Measurements from ENCODE around the gene GABRG3. TPM values are rescaled to one million over a fixed set of nuclear protein-coding genes. Genes with fewer than 3 reads are reported as not detected.
"Not testable (repeated sequence)": the region's sequence is repeated elsewhere in the genome, so short reads cannot be mapped to it uniquely, and the experiment has no call there.

Gene GABRG3
- total and polyA plus RNA-seq, 2 donors (not counting 3 experiments of a cell fraction or from before 2014, with no cell fraction given), result not detected

GRCh38 chr15:27365456-27365855 lies 394.5 kb downstream of the GABRG3 start:
- POLR2A ChIA-PET, result no interaction called here
- FAIRE-seq, result no peak

GRCh38 chr15:27377391-27377790 lies 406.4 kb downstream of the GABRG3 start:
- H3K27ac ChIP-seq (ENCODE audit: insufficient read depth, low read depth, low read length); H3K36me3 ChIP-seq (ENCODE audit: control insufficient read depth in 2 of 2, extremely low read depth in 1 of 2, insufficient read depth in 2 of 2, low read length in 2 of 2); H3K9ac ChIP-seq (replicated peaks; ENCODE audit: extremely low read depth, insufficient read depth, low read length); H4K20me1 ChIP-seq (replicated peaks; ENCODE audit: control insufficient read depth, extremely low read depth, insufficient read depth, low read length); H3K4me1 ChIP-seq (ENCODE audit: control insufficient read depth, extremely low read depth, insufficient read depth, low read length); H3K79me2 ChIP-seq (ENCODE audit: control insufficient read depth, insufficient read depth, low read length); H3K9me1 ChIP-seq (replicated peaks; ENCODE audit: control insufficient read depth, extremely low read depth, insufficient read depth, low read length); H3K27me3 ChIP-seq (ENCODE audit: control insufficient read depth in 2 of 2, insufficient read depth in 2 of 2, low read length in 2 of 2); DNase-seq (ENCODE audit: low read depth, low spot score); CTCF ChIA-PET; H3K4me3 ChIP-seq (replicated peaks in 1 of 3; ENCODE audit: insufficient read depth in 1 of 3, low read depth in 1 of 3, low read length in 3 of 3); dilution Hi-C loops (cut with MboI; ENCODE audit: extremely low pct_ligation_motif_present, low sequenced_read_pairs); H3K9me3 ChIP-seq (replicated peaks; ENCODE audit: control insufficient read depth, insufficient read depth, low read length); H3K4me2 ChIP-seq (ENCODE audit: insufficient read depth, low read length); intact Hi-C loops (cut with micrococcal nuclease); BruUV-seq (replicated peaks); FAIRE-seq; H2AFZ ChIP-seq (ENCODE audit: low read depth, low read length); POLR2A ChIA-PET: not testable (repeated sequence)

More at GRCh38 chr15:27365456-27365855, 394.5 kb downstream of the GABRG3 start:
- H3K4me1 ChIP-seq (ENCODE audit: control insufficient read depth, extremely low read depth, insufficient read depth, low read length), result no peaks in the 10 kb centered on the region
- H3K36me3 ChIP-seq (ENCODE audit: control insufficient read depth in 2 of 2, extremely low read depth in 1 of 2, insufficient read depth in 2 of 2, low read length in 2 of 2), result no peaks in the 10 kb centered on the region
- no peaks in the 10 kb centered on the region for H3K79me2 ChIP-seq (ENCODE audit: control insufficient read depth, insufficient read depth, low read length)
- H3K9me3 ChIP-seq (replicated peaks; ENCODE audit: control insufficient read depth, insufficient read depth, low read length), result peaks cover 5% of the 10 kb centered on the region
- no peaks in the 10 kb centered on the region for H3K9me1 ChIP-seq (replicated peaks; ENCODE audit: control insufficient read depth, extremely low read depth, insufficient read depth, low read length)
- TF ChIP-seq GATA2 (IDR thresholded peaks at IDR 0.05; ENCODE audit: insufficient read depth, insufficient read length, low read depth, low read length), result no peak
- no peak overlapping the region for H3K4me3 ChIP-seq (replicated peaks in 1 of 3; ENCODE audit: insufficient read depth in 1 of 3, low read depth in 1 of 3, low read length in 3 of 3)
- no peaks in the 10 kb centered on the region for H4K20me1 ChIP-seq (replicated peaks; ENCODE audit: control insufficient read depth, extremely low read depth, insufficient read depth, low read length)
- H3K27ac ChIP-seq (ENCODE audit: insufficient read depth, low read depth, low read length), result no peak overlapping the region
- H3K9ac ChIP-seq (replicated peaks; ENCODE audit: extremely low read depth, insufficient read depth, low read length), result no peak overlapping the region
- H3K4me2 ChIP-seq (ENCODE audit: insufficient read depth, low read length), result no peak overlapping the region
- dilution Hi-C loops (cut with MboI; ENCODE audit: extremely low pct_ligation_motif_present, low sequenced_read_pairs) (no loop called here), intact Hi-C loops (cut with micrococcal nuclease) (no loop called here)
- H2AFZ ChIP-seq (ENCODE audit: low read depth, low read length), result no peak overlapping the region
- no peaks in the 10 kb centered on the region for H3K27me3 ChIP-seq (ENCODE audit: control insufficient read depth in 2 of 2, insufficient read depth in 2 of 2, low read length in 2 of 2)
- BruUV-seq (replicated peaks), result no TSS peak
- DNase-seq (ENCODE audit: low read depth, low spot score), result no peak
- CTCF ChIA-PET, result no interaction called here

Data from endothelial cell of umbilical vein (primary cell).